Duodenal mucosa (tissue), 2 donors: ENCODE data around the gene COL5A1.

Experiments used
- H3K27ac ChIP-seq: one replicate; pipeline ENCODE4 v1.7.0; 2013; ENCODE audit warnings: low read depth, low read length
- H3K27me3 ChIP-seq, 2 donors: one replicate each; pipeline ENCODE4 v1.7.0; 2013; ENCODE audit warnings: low read length in 2 of 2, control low read depth in 1 of 2; ENCODE audit not compliant: insufficient read depth in 2 of 2, control insufficient read depth in 1 of 2
- H3K36me3 ChIP-seq, 2 donors: one replicate each; pipeline ENCODE4 v1.7.0; 2013; ENCODE audit warnings: low read length in 2 of 2, control low read depth in 1 of 2; ENCODE audit not compliant: insufficient read depth in 2 of 2, control insufficient read depth in 1 of 2
- H3K4me1 ChIP-seq, 2 donors: one replicate each; pipeline ENCODE4 v1.7.0; 2013; ENCODE audit warnings: low read length in 2 of 2, control low read depth in 1 of 2; ENCODE audit not compliant: insufficient read depth in 2 of 2, control insufficient read depth in 1 of 2
- H3K4me3 ChIP-seq, 2 donors: one replicate each; pipeline ENCODE4 v1.7.0; 2013; ENCODE audit warnings: low read length in 2 of 2, low read depth in 1 of 2
- H3K9ac ChIP-seq, 2 donors: one replicate each; pipeline ENCODE4 v1.7.0; 2013; ENCODE audit warnings: low read length in 2 of 2, low read depth in 1 of 2
- H3K9me3 ChIP-seq, 2 donors: one replicate each; pipeline ENCODE4 v1.7.0; 2013; ENCODE audit warnings: low read length in 2 of 2, control low read depth in 1 of 2; ENCODE audit not compliant: control insufficient read depth in 1 of 2

COL5A1 gene

GRCh38 chr9:134883040-134883782 lies 241.6 kb downstream of the COL5A1 start:
- no peak overlapping the region for H3K4me3 ChIP-seq
- peaks cover 4% of the 10 kb centered on the region in 2 donors for H3K27me3 ChIP-seq

GRCh38 chr9:134884492-134884891 lies 242.9 kb downstream of the COL5A1 start:
- Histone ChIP-seq H3K27ac (no peak overlapping the region), H3K36me3 (no peaks in the 10 kb centered on the region), H3K27me3 (peaks cover 1 to 4% of the 10 kb centered on the region in 2 donors), H3K4me1 (no peaks in the 10 kb centered on the region), H3K9me3 (no peaks in the 10 kb centered on the region), H3K9ac (no peak overlapping the region), H3K4me3 (no peak overlapping the region)

More at GRCh38 chr9:134883040-134883782, 241.6 kb downstream of the COL5A1 start:
- H3K36me3 ChIP-seq, result no peaks in the 10 kb centered on the region
- H3K9me3 ChIP-seq, result no peaks in the 10 kb centered on the region
- H3K4me1 ChIP-seq, result no peaks in the 10 kb centered on the region
- H3K27ac ChIP-seq, result no peak overlapping the region
- no peak overlapping the region for H3K9ac ChIP-seq

GRCh38 chr9:134885001-134885678 lies 243.5 kb downstream of the COL5A1 start:
- no peaks in the 10 kb centered on the region for H3K4me1 ChIP-seq
- no peaks in the 10 kb centered on the region for H3K36me3 ChIP-seq
- no peaks in the 10 kb centered on the region for H3K9me3 ChIP-seq
- H3K27me3 ChIP-seq, result peaks cover 0 to 4% of the 10 kb centered on the region in 2 donors
- no peak overlapping the region for H3K27ac ChIP-seq
- H3K9ac ChIP-seq, result no peak overlapping the region
- H3K4me3 ChIP-seq, result no peak overlapping the region

- Histone ChIP-seq H3K4me3 (no peak overlapping the region), H3K27me3 (peaks cover 0 to 4% of the 10 kb centered on the region in 2 donors), H3K9me3 (no peaks in the 10 kb centered on the region), H3K36me3 (no peaks in the 10 kb centered on the region), H3K27ac (no peak overlapping the region), H3K9ac (no peak overlapping the region), H3K4me1 (no peaks in the 10 kb centered on the region)
Measured at GRCh38 chr9:134885679-134886412, 244.2 kb downstream of the COL5A1 start.

GRCh38 chr9:134886413-134886913 lies 244.9 kb downstream of the COL5A1 start:
- Histone ChIP-seq H3K9me3 (no peaks in the 10 kb centered on the region), H3K9ac (no peak overlapping the region), H3K4me1 (no peaks in the 10 kb centered on the region), H3K27me3 (peaks cover 0 to 4% of the 10 kb centered on the region in 2 donors), H3K4me3 (no peak overlapping the region), H3K36me3 (no peaks in the 10 kb centered on the region), H3K27ac (no peak overlapping the region)

- no peaks in the 10 kb centered on the region for H3K9me3 ChIP-seq
- H3K27ac ChIP-seq, result no peak overlapping the region
- H3K4me1 ChIP-seq, result no peaks in the 10 kb centered on the region
- no peaks in the 10 kb centered on the region for H3K36me3 ChIP-seq
- H3K4me3 ChIP-seq, result no peak overlapping the region
- H3K9ac ChIP-seq, result no peak overlapping the region
- peaks cover 0 to 4% of the 10 kb centered on the region in 2 donors for H3K27me3 ChIP-seq
Measured at GRCh38 chr9:134887219-134887618, 245.6 kb downstream of the COL5A1 start.

GRCh38 chr9:134887686-134888602 lies 246.3 kb downstream of the COL5A1 start:
- Histone ChIP-seq H3K36me3 (no peaks in the 10 kb centered on the region), H3K27ac (no peak overlapping the region), H3K4me1 (no peaks in the 10 kb centered on the region), H3K9me3 (no peaks in the 10 kb centered on the region), H3K27me3 (peaks cover 0 to 4% of the 10 kb centered on the region in 2 donors), H3K4me3 (no peak overlapping the region), H3K9ac (no peak overlapping the region)

GRCh38 chr9:134888603-134889190 lies 247.1 kb downstream of the COL5A1 start:
- Histone ChIP-seq H3K27me3 (peaks cover 0 to 4% of the 10 kb centered on the region in 2 donors), H3K4me3 (no peak overlapping the region), H3K36me3 (no peaks in the 10 kb centered on the region), H3K4me1 (no peaks in the 10 kb centered on the region), H3K27ac (no peak overlapping the region), H3K9ac (no peak overlapping the region), H3K9me3 (no peaks in the 10 kb centered on the region)
